DOHH2 (cell line): ENCODE measurements around the gene S100A10.

Source experiments
- H3F3A ChIP-seq: fragments of 200-600 bp; sonication (generic), shearing (Covaris generic); 2 replicates; pipeline ENCODE4 v1.6.0; 2016; ENCODE audit warnings: antibody characterized with exemption, mild to moderate bottlenecking; ENCODE audit not compliant: control insufficient read depth, insufficient read depth
- H3K27ac ChIP-seq: fragments of 200-600 bp; sonication (generic); 2 replicates; pipeline ENCODE4 v1.5.1; 2014; ENCODE audit warnings: low read depth, mild to moderate bottlenecking, low read length, moderate library complexity
- H3K27me3 ChIP-seq: fragments of 200-600 bp; sonication (generic); 2 replicates; pipeline ENCODE4 v1.6.1; 2014; ENCODE audit warnings: mild to moderate bottlenecking, low read length, mixed read lengths; ENCODE audit not compliant: control insufficient read depth
- H3K36me3 ChIP-seq: fragments of 200-600 bp; sonication (generic); 2 replicates; pipeline ENCODE4 v1.6.1; 2014; ENCODE audit warnings: mild to moderate bottlenecking, low read length, moderate library complexity, mixed read lengths; ENCODE audit not compliant: control insufficient read depth
- H3K4me1 ChIP-seq: fragments of 200-600 bp; sonication (generic); 2 replicates; pipeline ENCODE4 v1.6.1; 2014; ENCODE audit warnings: mild to moderate bottlenecking, low read length, mixed read lengths; ENCODE audit not compliant: control insufficient read depth
- H3K4me2 ChIP-seq: fragments of 200-600 bp; sonication (generic); 2 replicates; pipeline ENCODE4 v1.6.0; 2014; ENCODE audit warnings: mild to moderate bottlenecking, low read length, moderate library complexity
- H3K4me3 ChIP-seq: fragments of 200-600 bp; sonication (generic); 2 replicates; pipeline ENCODE4 v1.5.1; 2014; ENCODE audit warnings: mild to moderate bottlenecking, low read length, mixed read lengths
- H3K79me2 ChIP-seq: fragments of 200-600 bp; sonication (generic); 2 replicates; pipeline ENCODE4 v1.6.1; 2014; ENCODE audit warnings: mild to moderate bottlenecking, low read length, mixed read lengths; ENCODE audit not compliant: control insufficient read depth
- H3K9me2 ChIP-seq: fragments of 200-600 bp; sonication (generic); replicated peaks from 2 replicates; pipeline ENCODE4 v1.6.1; 2014; ENCODE audit warnings: mild to moderate bottlenecking, low read length, mixed read lengths; ENCODE audit not compliant: control insufficient read depth
- H3K9me3 ChIP-seq: fragments of 200-600 bp; sonication (generic); 2 replicates; pipeline ENCODE4 v1.6.1; 2014; ENCODE audit warnings: antibody characterized with exemption, low read length, mixed read lengths; ENCODE audit not compliant: control insufficient read depth, insufficient read depth
- H4K20me1 ChIP-seq: fragments of 200-600 bp; sonication (generic); 2 replicates; pipeline ENCODE4 v1.6.0; 2014; ENCODE audit warnings: low read depth, mild to moderate bottlenecking, antibody characterized with exemption, low read length, moderate library complexity; ENCODE audit not compliant: control insufficient read depth, insufficient read depth
- CTCF ChIP-seq: fragments of 200-600 bp; sonication (generic); IDR thresholded peaks from one replicate; pipeline ENCODE4 v1.5.1; 2014; ENCODE audit warnings: antibody characterized with exemption, mild to moderate bottlenecking, low read depth, low read length; ENCODE audit not compliant: poor library complexity, severe bottlenecking
- EZH2phosphoT487 ChIP-seq: fragments of 200-600 bp; sonication (generic); IDR thresholded peaks from 2 replicates; pipeline ENCODE4 v1.6.1; 2017; ENCODE audit warnings: borderline replicate concordance, mild to moderate bottlenecking, antibody characterized with exemption, low read length, moderate library complexity, mixed read lengths

Gene S100A10

GRCh38 chr1:151982300-151983005 is 11.2 kb downstream of the S100A10 start:
- peaks cover 20% of the 10 kb centered on the region for H3K4me1 ChIP-seq
- H3K27ac ChIP-seq = no peak overlapping the region
- peaks cover 43% of the 10 kb centered on the region for H3K36me3 ChIP-seq
- no peak for TF ChIP-seq EZH2phosphoT487
- peaks cover 4% of the 10 kb centered on the region; the same call in 1 of the 2 replicates for H3K27me3 ChIP-seq
- H3K4me2 ChIP-seq = no peak overlapping the region
- H3F3A ChIP-seq = no peaks in the 10 kb centered on the region
- H3K79me2 ChIP-seq = no peaks in the 10 kb centered on the region
- no peaks in the 10 kb centered on the region for H4K20me1 ChIP-seq
- no peaks in the 10 kb centered on the region for H3K9me2 ChIP-seq
- H3K4me3 ChIP-seq = no peak overlapping the region
- no peaks in the 10 kb centered on the region for H3K9me3 ChIP-seq

GRCh38 chr1:151981178-151981525 is 12.5 kb downstream of the S100A10 start:
- H3K4me2 ChIP-seq = no peak overlapping the region
- no peaks in the 10 kb centered on the region for H3K79me2 ChIP-seq
- peaks cover 38% of the 10 kb centered on the region for H3K36me3 ChIP-seq
- H3K27me3 ChIP-seq = peaks cover 4% of the 10 kb centered on the region; the same call in 1 of the 2 replicates
- H3K9me3 ChIP-seq = no peaks in the 10 kb centered on the region
- no peaks in the 10 kb centered on the region for H3K9me2 ChIP-seq
- no peaks in the 10 kb centered on the region for H3F3A ChIP-seq
- no peak for TF ChIP-seq CTCF
- no peak for TF ChIP-seq EZH2phosphoT487
- peaks cover 10% of the 10 kb centered on the region for H3K4me1 ChIP-seq
- no peak overlapping the region for H3K4me3 ChIP-seq
- H4K20me1 ChIP-seq = no peaks in the 10 kb centered on the region
- H3K27ac ChIP-seq = no peak overlapping the region

GRCh38 chr1:151980287-151981177 is 13.1 kb downstream of the S100A10 start:
- Histone ChIP-seq H3K36me3 (peaks cover 33% of the 10 kb centered on the region), H3K4me2 (no peak overlapping the region), H3K4me1 (peaks cover 10% of the 10 kb centered on the region), H3K9me3 (no peaks in the 10 kb centered on the region), H3K79me2 (no peaks in the 10 kb centered on the region), H4K20me1 (no peaks in the 10 kb centered on the region), H3F3A (no peaks in the 10 kb centered on the region), H3K27me3 (peaks cover 4% of the 10 kb centered on the region; the same call in 1 of the 2 replicates), H3K27ac (no peak overlapping the region), H3K9me2 (no peaks in the 10 kb centered on the region), H3K4me3 (no peak overlapping the region)
- no peak for TF ChIP-seq EZH2phosphoT487
- TF ChIP-seq CTCF = no peak
